Ramos (cell line): ENCODE data around the gene FAM120A.

Experiments
- in situ Hi-C: fragments of 300-500 bp; cut with MboI; formaldehyde crosslinking; loops from one replicate; pipeline ENCODE4 v1.14.3; 2022; ENCODE audit warnings: low sequenced_read_pairs; ENCODE audit not compliant: unreplicated experiment

The FAM120A gene

DNA sequence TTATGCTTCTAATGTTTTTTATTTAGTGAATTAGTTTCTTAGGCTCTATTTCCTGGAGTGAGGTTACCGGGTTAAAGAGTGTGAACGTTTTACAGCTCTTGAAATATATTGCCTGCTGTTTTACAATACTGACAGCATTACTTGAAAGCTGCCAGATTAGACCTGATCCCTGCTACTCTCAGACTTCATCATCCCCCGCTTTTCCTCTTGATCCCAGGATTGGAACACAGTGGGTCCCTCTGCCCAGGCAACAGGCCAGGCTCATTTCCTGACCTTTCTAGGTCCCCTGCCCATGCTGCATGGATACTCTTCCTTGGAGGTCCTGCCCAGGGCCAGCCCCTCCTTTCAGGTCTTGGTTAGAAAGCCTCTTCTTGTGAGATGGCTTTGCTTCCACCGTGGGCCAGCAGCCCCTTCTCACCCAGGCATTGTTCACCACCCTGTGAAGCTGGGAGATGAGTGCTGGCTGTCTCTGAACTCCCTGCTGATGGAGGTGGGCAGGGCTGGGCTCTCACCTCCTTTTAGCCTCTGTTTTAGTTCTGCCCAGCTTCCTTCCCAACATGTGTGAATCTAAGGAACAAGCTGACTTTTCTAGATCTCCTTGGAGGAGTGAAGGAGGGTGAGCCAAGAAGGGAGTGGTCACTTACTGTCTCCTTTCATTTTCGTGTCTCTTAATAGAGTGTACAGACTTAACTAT is 17.4 kb downstream of the FAM120A start:
- in situ Hi-C loops: no loop called here

GRCh38 chr9:93470391-93470790 is 18.9 kb downstream of the FAM120A start:
- in situ Hi-C loops: no loop called here

- in situ Hi-C loops: no loop called here
These were observed 19.6 kb downstream of the FAM120A start for GRCh38 chr9:93471124-93471523.

GRCh38 chr9:93473411-93473810 is 21.9 kb downstream of the FAM120A start:
- in situ Hi-C loops: no loop called here

GRCh38 chr9:93475108-93475507 is 23.6 kb downstream of the FAM120A start:
- in situ Hi-C loops: no loop called here

DNA sequence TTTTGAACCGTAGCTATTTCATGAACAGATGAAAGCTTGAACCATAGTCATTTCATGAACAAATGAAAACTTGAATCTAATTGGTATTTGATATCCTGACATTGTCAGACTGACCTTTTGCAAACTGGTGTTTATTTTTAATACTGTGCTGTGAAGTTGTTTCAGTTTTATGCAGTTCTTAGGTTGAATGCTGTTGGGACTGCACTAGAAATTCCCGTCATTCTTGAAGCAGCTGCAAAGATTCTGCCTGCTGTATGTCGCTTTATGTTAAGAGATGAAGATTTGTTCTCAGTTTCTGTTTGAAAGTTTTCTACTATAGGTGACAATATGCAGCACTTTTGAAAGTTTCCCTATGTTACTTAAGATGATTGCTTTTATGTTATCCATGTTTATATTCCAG is 24.4 kb downstream of the FAM120A start:
- in situ Hi-C loops: no loop called here

GRCh38 chr9:93476924-93477323 is 25.4 kb downstream of the FAM120A start:
- in situ Hi-C loops: no loop called here

GRCh38 chr9:93477397-93477796 is 25.9 kb downstream of the FAM120A start:
- in situ Hi-C loops: no loop called here

- in situ Hi-C loops: no loop called here
These were observed 28.2 kb downstream of the FAM120A start for GRCh38 chr9:93479726-93480125.

GRCh38 chr9:93480262-93480661 is 28.8 kb downstream of the FAM120A start:
- in situ Hi-C loops: no loop called here

DNA sequence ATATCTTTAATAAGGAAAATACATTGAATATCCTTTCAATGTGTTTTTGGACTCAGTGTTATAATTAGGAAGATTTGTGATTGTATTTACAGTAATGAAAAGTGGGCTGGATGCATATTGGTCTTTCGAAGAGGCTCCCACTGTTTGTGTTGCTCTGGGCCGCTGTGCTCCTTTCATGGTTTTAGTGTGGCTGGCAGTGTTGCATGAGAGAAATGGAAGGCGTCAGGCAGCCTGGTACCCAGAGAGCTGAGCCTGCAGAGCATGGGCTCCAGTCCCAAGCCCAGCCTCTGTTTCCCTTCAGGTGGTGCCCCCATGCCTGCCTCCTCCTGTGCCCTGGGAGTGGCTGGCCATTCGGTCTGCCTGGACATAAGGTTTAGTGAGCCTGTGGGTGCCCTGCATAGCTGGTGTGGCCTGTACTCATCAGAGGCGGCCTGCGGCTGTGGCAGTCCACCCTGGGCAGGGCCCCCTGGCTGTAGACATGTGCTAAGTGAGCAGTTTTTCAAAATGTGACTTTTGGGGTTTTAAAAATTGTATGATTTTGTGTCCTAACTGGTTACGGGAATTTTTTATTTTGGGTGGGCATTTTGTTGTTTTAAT is 29.3 kb downstream of the FAM120A start:
- in situ Hi-C loops: no loop called here

DNA sequence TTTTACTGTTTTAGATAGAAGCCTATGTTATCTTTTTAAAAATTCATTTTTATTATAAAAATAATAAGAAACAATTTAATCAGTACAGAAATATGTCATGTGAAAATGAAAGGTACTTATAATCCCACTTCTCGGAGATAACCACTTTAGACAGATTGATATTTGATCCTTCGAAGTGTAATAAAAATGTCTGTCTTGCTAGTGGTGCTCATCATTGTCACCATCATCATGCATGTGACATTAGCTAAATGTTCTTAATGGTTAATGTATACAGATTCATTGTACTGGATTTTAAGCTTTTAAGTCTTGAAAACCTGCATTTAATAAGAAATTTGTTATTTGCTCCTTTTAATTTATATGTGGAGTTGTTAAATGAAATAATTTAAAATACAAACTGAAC is 32.0 kb downstream of the FAM120A start:
- in situ Hi-C loops: no loop called here

DNA sequence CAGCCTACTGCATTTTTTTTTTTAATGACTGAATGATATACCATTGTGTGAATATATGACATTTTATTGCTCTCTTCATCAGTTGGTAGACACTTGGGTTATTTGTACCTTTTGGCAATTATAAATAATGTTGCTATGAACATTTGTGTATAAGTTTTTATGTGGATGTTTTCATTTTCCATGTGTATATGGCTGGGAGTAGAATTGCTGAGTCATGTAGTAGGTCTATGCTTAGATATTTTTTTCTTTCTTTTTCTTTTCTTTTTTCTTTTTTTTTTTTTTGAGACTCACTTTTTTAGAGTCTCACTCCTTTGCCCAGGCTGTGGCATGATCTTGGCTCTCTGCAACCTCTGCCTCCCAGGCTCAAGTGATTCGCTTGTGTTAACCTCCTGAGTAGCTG is 34.8 kb downstream of the FAM120A start:
- in situ Hi-C loops: no loop called here

DNA sequence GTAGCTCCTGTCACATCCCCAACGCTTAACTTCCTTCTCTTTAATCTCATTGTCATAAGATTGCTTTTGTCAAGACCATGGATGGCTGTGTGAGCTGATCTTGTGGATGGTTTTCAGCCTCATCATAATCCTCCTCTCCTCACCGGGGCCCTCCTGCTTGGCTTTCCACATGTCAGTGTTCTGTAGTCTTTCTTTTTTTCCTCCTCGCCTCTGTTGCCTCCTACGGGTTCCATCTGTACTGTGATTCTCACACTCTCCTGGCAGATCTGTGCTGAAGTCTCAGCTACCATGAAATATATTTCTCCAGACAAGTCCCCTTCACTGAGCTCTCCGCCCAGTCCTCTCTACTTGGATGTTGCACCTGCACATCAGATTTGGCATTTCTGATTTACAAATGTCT is 36.8 kb downstream of the FAM120A start:
- in situ Hi-C loops: no loop called here

GRCh38 chr9:93491593-93492232 is 40.2 kb downstream of the FAM120A start:
- in situ Hi-C loops: no loop called here

DNA sequence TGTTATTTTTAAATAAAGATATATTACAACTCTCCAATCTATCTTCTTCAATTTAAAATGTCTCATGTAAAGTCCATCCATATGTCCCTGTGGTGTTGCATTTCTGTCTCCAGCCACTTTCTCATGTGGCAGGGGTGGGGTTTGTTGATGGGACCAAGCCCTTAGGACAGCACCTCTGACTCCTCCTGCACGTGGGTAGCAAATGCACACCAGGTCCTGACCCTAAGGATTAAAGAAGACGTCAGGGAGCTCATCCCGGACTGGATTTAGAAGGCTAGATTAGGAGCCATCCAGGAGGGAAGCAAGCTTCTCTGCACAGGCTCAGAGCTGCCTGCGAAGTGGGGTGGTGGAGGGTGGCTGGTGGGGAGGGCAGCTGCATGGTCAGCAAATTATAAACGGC is 40.8 kb downstream of the FAM120A start:
- in situ Hi-C loops: no loop called here

- in situ Hi-C loops: no loop called here
These were observed 42.5 kb downstream of the FAM120A start for GRCh38 chr9:93493949-93494348.

GRCh38 chr9:93496285-93496684 is 44.8 kb downstream of the FAM120A start:
- in situ Hi-C loops: no loop called here

GRCh38 chr9:93500571-93501298 is 49.2 kb downstream of the FAM120A start:
- in situ Hi-C loops: no loop called here

- in situ Hi-C loops: no loop called here
These were observed 49.9 kb downstream of the FAM120A start for GRCh38 chr9:93501406-93501805.

GRCh38 chr9:93503381-93503780 is 51.9 kb downstream of the FAM120A start:
- in situ Hi-C loops: no loop called here
